ENCODE data around the gene RFTN1.

DNA sequence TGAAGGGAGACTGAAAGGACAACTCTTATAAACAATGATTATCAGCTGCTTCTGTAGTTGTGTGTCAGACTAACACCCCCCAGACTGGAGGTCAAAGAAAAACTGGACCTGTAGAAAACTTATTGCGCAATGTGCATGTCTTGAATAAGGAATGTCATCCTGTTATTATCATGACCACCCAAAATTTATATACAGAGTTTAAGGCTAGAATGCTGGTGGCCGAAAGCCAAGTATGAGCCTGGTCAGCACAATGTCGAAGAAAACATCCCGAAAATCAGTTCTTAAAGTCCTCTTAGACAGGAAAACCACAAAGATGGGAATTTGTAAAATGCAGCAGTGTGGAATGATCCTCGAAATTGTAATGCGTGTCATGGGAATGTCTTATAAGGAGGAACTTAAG, 29.3 kb downstream of the RFTN1 start:
- TF ChIP-seq ZNF8 (CRISPR knock-in tag; IDR thresholded peaks at IDR 0.05) = no peak
- TF ChIP-seq RARB (CRISPR knock-in tag; IDR thresholded peaks at IDR 0.05) = no peak
- TF ChIP-seq ISL1 (CRISPR knock-in tag; IDR thresholded peaks at IDR 0.05) = peak; percentile 68; the same call in 1 of the 2 replicates
